ENCODE results near the gene DERL3.

DNA sequence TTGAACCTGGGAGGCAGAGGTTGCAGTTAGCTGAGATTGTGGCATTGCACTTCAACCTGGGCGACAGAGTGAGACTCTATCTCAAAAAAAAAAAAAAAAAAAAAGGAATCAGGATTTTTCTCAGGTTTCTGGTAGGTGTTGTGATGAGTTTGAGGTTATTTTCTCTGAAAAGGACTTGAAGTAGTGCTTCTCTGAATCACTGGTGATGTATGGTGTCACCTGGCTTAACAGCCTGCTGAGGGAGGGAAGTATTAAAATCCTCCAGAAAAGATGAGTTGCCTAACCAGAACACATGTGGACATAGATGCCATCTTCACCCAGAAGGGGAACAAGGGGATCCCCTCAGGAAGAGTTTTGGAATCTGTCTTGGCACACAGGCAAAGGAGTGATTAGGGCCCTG, 32.0 kb downstream of the DERL3 start:
- TF ChIP-seq, protein P1, sequence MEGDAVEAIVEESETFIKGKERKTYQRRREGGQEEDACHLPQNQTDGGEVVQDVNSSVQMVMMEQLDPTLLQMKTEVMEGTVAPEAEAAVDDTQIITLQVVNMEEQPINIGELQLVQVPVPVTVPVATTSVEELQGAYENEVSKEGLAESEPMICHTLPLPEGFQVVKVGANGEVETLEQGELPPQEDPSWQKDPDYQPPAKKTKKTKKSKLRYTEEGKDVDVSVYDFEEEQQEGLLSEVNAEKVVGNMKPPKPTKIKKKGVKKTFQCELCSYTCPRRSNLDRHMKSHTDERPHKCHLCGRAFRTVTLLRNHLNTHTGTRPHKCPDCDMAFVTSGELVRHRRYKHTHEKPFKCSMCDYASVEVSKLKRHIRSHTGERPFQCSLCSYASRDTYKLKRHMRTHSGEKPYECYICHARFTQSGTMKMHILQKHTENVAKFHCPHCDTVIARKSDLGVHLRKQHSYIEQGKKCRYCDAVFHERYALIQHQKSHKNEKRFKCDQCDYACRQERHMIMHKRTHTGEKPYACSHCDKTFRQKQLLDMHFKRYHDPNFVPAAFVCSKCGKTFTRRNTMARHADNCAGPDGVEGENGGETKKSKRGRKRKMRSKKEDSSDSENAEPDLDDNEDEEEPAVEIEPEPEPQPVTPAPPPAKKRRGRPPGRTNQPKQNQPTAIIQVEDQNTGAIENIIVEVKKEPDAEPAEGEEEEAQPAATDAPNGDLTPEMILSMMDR (IDR thresholded peaks at IDR 0.05) = no peak
- no peak for TF ChIP-seq EZH2 (IDR thresholded peaks at IDR 0.05; ENCODE audit: borderline replicate concordance, insufficient read depth, low read depth, low read length, poor library complexity, severe bottlenecking)

All from B cell (primary cell).